Transverse colon (tissue), 4 donors: ENCODE measurements around the gene MAGI2. TPM values are rescaled to one million over a fixed set of nuclear protein-coding genes. Genes with fewer than 3 reads are reported as not detected.

ENCODE experiments used
- DNase-seq: peaks from one replicate; pipeline ENCODE4 v3.0.0-alpha.2; 2019
- H3K27ac ChIP-seq, 4 donors: fragments of 200-600 bp; sonication (generic); 2 replicates each; pipeline ENCODE4 v1.5.1; 2016 to 2018; ENCODE audit warnings: inconsistent platforms in 4 of 4
- H3K27me3 ChIP-seq: fragments of 200-600 bp; sonication (generic); 2 replicates; pipeline ENCODE4 v1.5.1; 2017; ENCODE audit warnings: inconsistent platforms
- H3K36me3 ChIP-seq, 4 donors: fragments of 200-600 bp; sonication (generic); 2 replicates each; pipeline ENCODE4 v1.5.1; 2017 to 2019; ENCODE audit warnings: inconsistent platforms in 4 of 4
- H3K4me1 ChIP-seq, 4 donors: fragments of 200-600 bp; sonication (generic); 2 replicates each; pipeline ENCODE4 v1.5.1; 2017 to 2020; ENCODE audit warnings: inconsistent platforms in 4 of 4
- H3K4me3 ChIP-seq, 4 donors: fragments of 200-600 bp; sonication (generic); 1 replicate in 1 of 4; 2 replicates in 3 of 4; pipeline versions ENCODE4 v1.5.1 to v1.6.1; 2017 to 2019; ENCODE audit warnings: inconsistent platforms in 4 of 4
- H3K9me3 ChIP-seq, 2 donors: fragments of 200-600 bp; sonication (generic); 2 replicates each; pipeline ENCODE4 v1.5.1; 2017 to 2019; ENCODE audit warnings: inconsistent platforms in 2 of 2
- EP300 ChIP-seq: sonication (generic); formaldehyde crosslinking; IDR thresholded peaks from one replicate; pipeline ENCODE4 v1.6.1; 2017; ENCODE audit warnings: antibody characterized with exemption, low read depth
- POLR2A ChIP-seq: fragments of 450-650 bp; IDR thresholded peaks from one replicate; pipeline ENCODE4 v1.6.1; 2016; ENCODE audit warnings: antibody characterized with exemption, mild to moderate bottlenecking, moderate library complexity
- POLR2AphosphoS5 ChIP-seq, 3 donors: sonication (generic); formaldehyde crosslinking; IDR thresholded peaks; one replicate each; pipeline ENCODE4 v1.6.1; 2016; ENCODE audit warnings: antibody characterized with exemption in 3 of 3
- WGBS, 2 donors: methylation state at CpG; one replicate each; pipeline ENCODE4 v1.1.5; 2018; ENCODE audit warnings: low coverage in 1 of 2; 5-methylcytosine and 5-hydroxymethylcytosine counted together
- in situ Hi-C, 4 donors: fragments of 200-750 bp; cut with MboI; loops; one replicate each; pipeline versions ENCODE4 v1.15.0 to v1.15.1; 2017; ENCODE audit warnings: low sequenced_read_pairs in 3 of 4, low pct_ligation_motif_present in 1 of 4, low pct_unique_long_range_greater_than_20kb in 1 of 4
- intact Hi-C: fragments of 100-400 bp; cut with DNase I; formaldehyde crosslinking; loops from one replicate; pipeline ENCODE4 v1.15.1; 2023; ENCODE audit warnings: low total_unique reads
- total RNA-seq, 4 donors: library from RNA; depleted of rRNA; stranded (reverse); fragments of >200 nt; gene quantifications; one replicate each; pipeline ENCODE4 v1.1.0, GENCODE V29; 2016
- TF ChIP-seq, protein P1 (sequence below), 5 experiments: fragments of 200-600 bp in 3 of 5; fragments of 450-650 bp in 2 of 5; sonication (generic) in 3 of 5; IDR thresholded peaks; 1 replicate in 2 of 5; 2 replicates in 3 of 5; pipeline ENCODE4 v1.5.1; 2016 to 2017; ENCODE audit warnings: antibody characterized with exemption in 5 of 5, inconsistent platforms in 3 of 5, mild to moderate bottlenecking in 2 of 5, moderate library complexity in 1 of 5

MAGI2 gene
- total RNA-seq, 4 donors from 2014 or later: 1.6 to 9.7 (median 4.1) TPM

- Histone ChIP-seq H3K36me3 (no peaks in the 10 kb centered on the region), H3K27ac (no peak overlapping the region), H3K4me3 (no peak overlapping the region), H3K27me3 (no peaks in the 10 kb centered on the region), H3K9me3 (no peaks in the 10 kb centered on the region), H3K4me1 (no peaks in the 10 kb centered on the region)
- intact Hi-C loops (no loop called here), in situ Hi-C loops (no loop called here)
- no peak for DNase-seq
- TF ChIP-seq EP300: no peak
- TF ChIP-seq, protein P1, sequence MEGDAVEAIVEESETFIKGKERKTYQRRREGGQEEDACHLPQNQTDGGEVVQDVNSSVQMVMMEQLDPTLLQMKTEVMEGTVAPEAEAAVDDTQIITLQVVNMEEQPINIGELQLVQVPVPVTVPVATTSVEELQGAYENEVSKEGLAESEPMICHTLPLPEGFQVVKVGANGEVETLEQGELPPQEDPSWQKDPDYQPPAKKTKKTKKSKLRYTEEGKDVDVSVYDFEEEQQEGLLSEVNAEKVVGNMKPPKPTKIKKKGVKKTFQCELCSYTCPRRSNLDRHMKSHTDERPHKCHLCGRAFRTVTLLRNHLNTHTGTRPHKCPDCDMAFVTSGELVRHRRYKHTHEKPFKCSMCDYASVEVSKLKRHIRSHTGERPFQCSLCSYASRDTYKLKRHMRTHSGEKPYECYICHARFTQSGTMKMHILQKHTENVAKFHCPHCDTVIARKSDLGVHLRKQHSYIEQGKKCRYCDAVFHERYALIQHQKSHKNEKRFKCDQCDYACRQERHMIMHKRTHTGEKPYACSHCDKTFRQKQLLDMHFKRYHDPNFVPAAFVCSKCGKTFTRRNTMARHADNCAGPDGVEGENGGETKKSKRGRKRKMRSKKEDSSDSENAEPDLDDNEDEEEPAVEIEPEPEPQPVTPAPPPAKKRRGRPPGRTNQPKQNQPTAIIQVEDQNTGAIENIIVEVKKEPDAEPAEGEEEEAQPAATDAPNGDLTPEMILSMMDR (IDR thresholded peaks at IDR 0.05): no peak
- TF ChIP-seq POLR2AphosphoS5 (IDR thresholded peaks at IDR 0.05): no peak
- TF ChIP-seq POLR2A: no peak
- 75 to 83% methylated on average over 3 of the region's 3 CpGs for WGBS, 2 donors
Measured at GRCh38 chr7:78413568-78413967, 1039.9 kb downstream of the MAGI2 start.

GRCh38 chr7:78412216-78412858, 1041.1 kb downstream of the MAGI2 start:
- WGBS, 2 donors: 78 to 90% methylated on average over 3 of the region's 3 CpGs
- H3K9me3 ChIP-seq: no peaks in the 10 kb centered on the region
- H3K27ac ChIP-seq: no peak overlapping the region
- in situ Hi-C loops (no loop called here), intact Hi-C loops (no loop called here)
- no peak overlapping the region for H3K4me3 ChIP-seq
- H3K27me3 ChIP-seq: no peaks in the 10 kb centered on the region
- TF ChIP-seq POLR2A: no peak
- no peak for TF ChIP-seq POLR2AphosphoS5 (IDR thresholded peaks at IDR 0.05)
- no peak for TF ChIP-seq EP300
- TF ChIP-seq, protein P1 (IDR thresholded peaks at IDR 0.05): no peak
- H3K36me3 ChIP-seq: no peaks in the 10 kb centered on the region
- H3K4me1 ChIP-seq: no peaks in the 10 kb centered on the region
- no peak for DNase-seq

GRCh38 chr7:78407031-78407430, 1046.4 kb downstream of the MAGI2 start:
- WGBS, 2 donors: 70 to 80% methylated on average over 3 of the region's 3 CpGs
- Histone ChIP-seq H3K4me1 (no peaks in the 10 kb centered on the region), H3K9me3 (no peaks in the 10 kb centered on the region), H3K4me3 (no peak overlapping the region), H3K36me3 (no peaks in the 10 kb centered on the region), H3K27ac (no peak overlapping the region), H3K27me3 (no peaks in the 10 kb centered on the region)
- TF ChIP-seq POLR2AphosphoS5 (IDR thresholded peaks at IDR 0.05) (no peak), EP300 (no peak), POLR2A (no peak)
- TF ChIP-seq, protein P1 (IDR thresholded peaks at IDR 0.05): no peak
- intact Hi-C loops: no loop called here
- in situ Hi-C loops: no loop called here
- no peak for DNase-seq

DNA sequence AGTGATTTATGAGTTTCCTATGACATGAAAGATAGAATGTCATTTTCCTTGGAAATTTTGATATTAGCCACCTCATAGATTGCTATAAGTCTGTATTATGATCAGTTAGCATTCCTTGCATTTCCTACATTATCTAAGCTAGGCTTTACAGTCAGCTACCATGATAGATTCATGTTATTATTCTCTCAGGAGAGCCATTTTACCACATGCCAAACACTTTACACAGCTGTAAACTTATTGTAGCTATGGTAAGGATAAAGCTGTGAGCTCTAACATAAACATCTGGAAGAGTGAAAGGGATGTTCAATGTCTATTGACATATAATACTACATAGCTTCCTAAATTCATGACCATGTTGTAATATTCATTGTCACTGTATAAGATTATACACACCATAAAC, 1046.9 kb downstream of the MAGI2 start:
- intact Hi-C loops: no loop called here

DNA sequence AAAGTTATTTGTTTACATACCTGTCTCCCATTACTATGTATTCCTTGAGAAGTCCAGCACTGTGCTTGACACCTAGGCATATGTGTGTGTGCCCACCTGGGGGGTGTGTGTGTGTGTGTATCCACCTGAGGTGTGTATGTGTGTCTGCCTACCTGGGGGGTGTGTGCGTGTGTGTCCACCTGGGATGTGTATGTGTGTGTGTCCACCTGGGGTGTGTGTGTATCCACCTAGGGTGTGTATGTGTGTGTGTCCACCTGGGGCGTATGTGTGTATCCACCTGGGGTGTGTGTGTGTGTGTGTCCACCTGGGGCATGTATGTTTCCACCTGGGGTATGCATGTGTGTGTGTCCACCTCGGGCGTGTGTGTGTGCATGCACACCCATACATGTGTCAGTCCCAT, 1051.4 kb downstream of the MAGI2 start:
- WGBS, 2 donors: 83% methylated on average over 1 to 4 of the region's 4 CpGs
- Histone ChIP-seq H3K4me3 (no peak overlapping the region), H3K4me1 (no peaks in the 10 kb centered on the region), H3K27ac (no peak overlapping the region), H3K9me3 (no peaks in the 10 kb centered on the region), H3K36me3 (no peaks in the 10 kb centered on the region), H3K27me3 (no peaks in the 10 kb centered on the region)
- in situ Hi-C loops: no loop called here
- no peak for DNase-seq
- intact Hi-C loops: no loop called here
- TF ChIP-seq POLR2A (no peak), EP300 (no peak), POLR2AphosphoS5 (IDR thresholded peaks at IDR 0.05) (no peak)
- TF ChIP-seq, protein P1 (IDR thresholded peaks at IDR 0.05): no peak

More for the DNA sequence above, 1046.9 kb downstream of the MAGI2 start:
- H3K9me3 ChIP-seq: no peaks in the 10 kb centered on the region
- no peak overlapping the region for H3K4me3 ChIP-seq
- no peak for DNase-seq
- H3K36me3 ChIP-seq: no peaks in the 10 kb centered on the region
- in situ Hi-C loops: no loop called here
- H3K27ac ChIP-seq: no peak overlapping the region
- no peaks in the 10 kb centered on the region for H3K27me3 ChIP-seq
- H3K4me1 ChIP-seq: no peaks in the 10 kb centered on the region
- TF ChIP-seq POLR2AphosphoS5 (IDR thresholded peaks at IDR 0.05) (no peak), POLR2A (no peak), EP300 (no peak)
